OCI-LY1 (cell line): Measurements from ENCODE around the gene SLC35F4.

Experiments
- H2AFZ ChIP-seq: fragments of 200-600 bp; sonication (generic), shearing (Covaris generic); 2 replicates; pipeline ENCODE4 v1.6.0; 2014; ENCODE audit warnings: antibody characterized with exemption, mild to moderate bottlenecking, low read length
- H3F3A ChIP-seq: fragments of 200-600 bp; sonication (generic), shearing (Covaris generic); 2 replicates; pipeline ENCODE4 v1.6.0; 2014; ENCODE audit warnings: mild to moderate bottlenecking, antibody characterized with exemption, low read length, moderate library complexity; ENCODE audit not compliant: insufficient read depth
- H3K27ac ChIP-seq: fragments of 200-600 bp; sonication (generic); 2 replicates; pipeline ENCODE4 v1.5.1; 2014; ENCODE audit warnings: low read length, mixed run types, mild to moderate bottlenecking, low read depth; ENCODE audit not compliant: poor library complexity, severe bottlenecking
- H3K27me3 ChIP-seq: fragments of 200-600 bp; sonication (generic); 2 replicates; pipeline ENCODE4 v1.6.0; 2014; ENCODE audit warnings: antibody characterized with exemption, mild to moderate bottlenecking, low read length, moderate library complexity; ENCODE audit not compliant: insufficient read depth
- H3K36me3 ChIP-seq: fragments of 200-600 bp; sonication (generic); 2 replicates; pipeline ENCODE4 v1.6.1; 2014; ENCODE audit warnings: mild to moderate bottlenecking, antibody characterized with exemption, low read length, moderate library complexity, mixed read lengths; ENCODE audit not compliant: insufficient read depth
- H3K4me1 ChIP-seq: fragments of 200-600 bp; sonication (generic); 2 replicates; pipeline ENCODE4 v1.5.1; 2014; ENCODE audit warnings: mild to moderate bottlenecking, low read length, moderate library complexity; ENCODE audit not compliant: insufficient read depth, severe bottlenecking
- H3K4me2 ChIP-seq: fragments of 200-600 bp; sonication (generic), shearing (Covaris generic); 2 replicates; pipeline ENCODE4 v1.6.1; 2014; ENCODE audit warnings: low read length
- H3K4me3 ChIP-seq: fragments of 200-600 bp; sonication (generic); 2 replicates; pipeline ENCODE4 v1.5.1; 2014; ENCODE audit warnings: low read length, low read depth, mild to moderate bottlenecking, mixed read lengths; ENCODE audit not compliant: poor library complexity, severe bottlenecking
- H3K79me2 ChIP-seq: fragments of 200-600 bp; shearing (Covaris generic); 2 replicates; pipeline ENCODE4 v1.6.1; 2016; ENCODE audit warnings: mixed run types, low read length, mixed read lengths; ENCODE audit not compliant: insufficient read depth
- H3K9ac ChIP-seq: fragments of 200-600 bp; sonication (generic), shearing (Covaris generic); 2 replicates; pipeline ENCODE4 v1.6.1; 2014; ENCODE audit warnings: mild to moderate bottlenecking, low read length, mixed read lengths
- H3K9me2 ChIP-seq: fragments of 200-600 bp; sonication (generic), shearing (Covaris generic); 2 replicates; pipeline ENCODE4 v1.6.1; 2014; ENCODE audit warnings: low read depth, mild to moderate bottlenecking, low read length, mixed read lengths
- H3K9me3 ChIP-seq: fragments of 200-600 bp; shearing (Covaris generic); 2 replicates; pipeline ENCODE4 v1.6.1; 2014; ENCODE audit warnings: low read length, mixed read lengths
- H4K20me1 ChIP-seq: fragments of 200-600 bp; sonication (generic), shearing (Covaris generic); 2 replicates; pipeline ENCODE4 v1.6.0; 2016; ENCODE audit warnings: mild to moderate bottlenecking, low read length; ENCODE audit not compliant: insufficient read depth
- CTCF ChIP-seq: fragments of 200-600 bp; sonication (generic), shearing (Covaris generic); IDR thresholded peaks from 2 replicates; pipeline ENCODE4 v1.5.1; 2017; ENCODE audit warnings: mild to moderate bottlenecking, antibody characterized with exemption, low read length, moderate library complexity, mixed read lengths
- EZH2 ChIP-seq: fragments of 200-600 bp; sonication (generic), shearing (Covaris generic); IDR thresholded peaks from 2 replicates; pipeline ENCODE4 v1.8.0; 2017; ENCODE audit warnings: borderline replicate concordance, mixed run types, mild to moderate bottlenecking, antibody characterized with exemption, low read length, moderate library complexity, mixed read lengths

Gene SLC35F4

GRCh38 chr14:57809808-57810207 is 56.1 kb downstream of the SLC35F4 start:
- TF ChIP-seq EZH2 (no peak), CTCF (no peak)
- H3K36me3 ChIP-seq, result no peaks in the 10 kb centered on the region
- no peak overlapping the region for H3K27ac ChIP-seq
- H3K9ac ChIP-seq, result no peak overlapping the region
- H3K4me1 ChIP-seq, result no peaks in the 10 kb centered on the region
- H3K79me2 ChIP-seq, result no peaks in the 10 kb centered on the region
- H2AFZ ChIP-seq, result no peak overlapping the region
- H3K4me2 ChIP-seq, result no peak overlapping the region
- H4K20me1 ChIP-seq, result no peaks in the 10 kb centered on the region
- no peak overlapping the region for H3K4me3 ChIP-seq
- H3K9me2 ChIP-seq, result no peaks in the 10 kb centered on the region
- no peaks in the 10 kb centered on the region for H3K9me3 ChIP-seq
- H3K27me3 ChIP-seq, result no peaks in the 10 kb centered on the region
- no peaks in the 10 kb centered on the region for H3F3A ChIP-seq

GRCh38 chr14:57797160-57797559 is 68.7 kb downstream of the SLC35F4 start:
- H3K27me3 ChIP-seq, result no peaks in the 10 kb centered on the region
- TF ChIP-seq EZH2 (no peak), CTCF (no peak)
- no peaks in the 10 kb centered on the region for H3K9me3 ChIP-seq
- H3K27ac ChIP-seq, result no peak overlapping the region
- H3K79me2 ChIP-seq, result no peaks in the 10 kb centered on the region
- no peak overlapping the region for H2AFZ ChIP-seq
- no peaks in the 10 kb centered on the region for H3F3A ChIP-seq
- H3K9me2 ChIP-seq, result no peaks in the 10 kb centered on the region
- H4K20me1 ChIP-seq, result no peaks in the 10 kb centered on the region
- no peaks in the 10 kb centered on the region for H3K4me1 ChIP-seq
- no peak overlapping the region for H3K4me2 ChIP-seq
- H3K36me3 ChIP-seq, result no peaks in the 10 kb centered on the region
- no peak overlapping the region for H3K9ac ChIP-seq
- no peak overlapping the region for H3K4me3 ChIP-seq

GRCh38 chr14:57796556-57796955 is 69.3 kb downstream of the SLC35F4 start:
- H3K4me3 ChIP-seq, result no peak overlapping the region
- no peak overlapping the region for H2AFZ ChIP-seq
- H3K9me2 ChIP-seq, result no peaks in the 10 kb centered on the region
- no peaks in the 10 kb centered on the region for H4K20me1 ChIP-seq
- H3F3A ChIP-seq, result no peaks in the 10 kb centered on the region
- no peak overlapping the region for H3K4me2 ChIP-seq
- H3K4me1 ChIP-seq, result no peaks in the 10 kb centered on the region
- TF ChIP-seq EZH2 (no peak), CTCF (no peak)
- no peaks in the 10 kb centered on the region for H3K79me2 ChIP-seq
- H3K27me3 ChIP-seq, result no peaks in the 10 kb centered on the region
- H3K36me3 ChIP-seq, result no peaks in the 10 kb centered on the region
- no peaks in the 10 kb centered on the region for H3K9me3 ChIP-seq
- no peak overlapping the region for H3K27ac ChIP-seq
- no peak overlapping the region for H3K9ac ChIP-seq
